ENCODE results near the gene TBC1D5. TPM values are rescaled to one million over a fixed set of nuclear protein-coding genes. Genes with fewer than 3 reads are reported as not detected.

The TBC1D5 gene
- total RNA-seq, 1 experiment from 2014 or later = 33.9 TPM

DNA sequence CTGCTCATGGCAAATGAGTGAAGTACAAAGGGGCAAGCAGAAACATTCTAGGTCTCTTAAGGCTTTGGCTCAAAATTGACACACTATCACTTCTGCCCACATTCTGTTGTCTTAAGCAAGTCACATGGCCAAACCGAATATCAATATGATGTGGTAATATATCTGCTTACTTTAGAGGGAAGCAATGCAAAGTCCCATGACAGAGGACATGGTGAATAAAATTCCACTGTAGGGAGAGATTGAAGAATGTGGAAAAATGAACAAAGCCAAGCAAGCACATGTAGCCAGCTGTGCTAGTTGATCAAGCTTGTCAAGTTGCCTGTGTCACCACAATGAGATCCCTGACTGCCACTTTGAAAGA is 11.2 kb upstream of the TBC1D5 start:
- no peaks in the 10 kb centered on the region for H3K36me3 ChIP-seq (ENCODE audit: control insufficient read depth in 1 of 2, insufficient read depth in 2 of 2, low read length in 2 of 2)
- H3K9me3 ChIP-seq (ENCODE audit: control insufficient read depth in 1 of 2, insufficient read depth in 1 of 2, low read depth in 1 of 2, low read length in 2 of 2) = no peaks in the 10 kb centered on the region
- H3K4me3 ChIP-seq (replicated peaks in 1 of 2; ENCODE audit: low read depth in 1 of 2, low read length in 2 of 2) = no peak overlapping the region
- H3K27me3 ChIP-seq (ENCODE audit: insufficient read depth, low read length) = no peaks in the 10 kb centered on the region
- BruUV-seq (replicated peaks) = no TSS peak
- H3K79me2 ChIP-seq (ENCODE audit: insufficient read depth, low read length) = no peaks in the 10 kb centered on the region
- H4K20me1 ChIP-seq (ENCODE audit: insufficient read depth) = no peaks in the 10 kb centered on the region
- TF ChIP-seq, protein P1, sequence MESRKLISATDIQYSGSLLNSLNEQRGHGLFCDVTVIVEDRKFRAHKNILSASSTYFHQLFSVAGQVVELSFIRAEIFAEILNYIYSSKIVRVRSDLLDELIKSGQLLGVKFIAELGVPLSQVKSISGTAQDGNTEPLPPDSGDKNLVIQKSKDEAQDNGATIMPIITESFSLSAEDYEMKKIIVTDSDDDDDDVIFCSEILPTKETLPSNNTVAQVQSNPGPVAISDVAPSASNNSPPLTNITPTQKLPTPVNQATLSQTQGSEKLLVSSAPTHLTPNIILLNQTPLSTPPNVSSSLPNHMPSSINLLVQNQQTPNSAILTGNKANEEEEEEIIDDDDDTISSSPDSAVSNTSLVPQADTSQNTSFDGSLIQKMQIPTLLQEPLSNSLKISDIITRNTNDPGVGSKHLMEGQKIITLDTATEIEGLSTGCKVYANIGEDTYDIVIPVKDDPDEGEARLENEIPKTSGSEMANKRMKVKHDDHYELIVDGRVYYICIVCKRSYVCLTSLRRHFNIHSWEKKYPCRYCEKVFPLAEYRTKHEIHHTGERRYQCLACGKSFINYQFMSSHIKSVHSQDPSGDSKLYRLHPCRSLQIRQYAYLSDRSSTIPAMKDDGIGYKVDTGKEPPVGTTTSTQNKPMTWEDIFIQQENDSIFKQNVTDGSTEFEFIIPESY (IDR thresholded peaks at IDR 0.05; ENCODE audit: extremely low read depth, insufficient replicate concordance, low read length) = no peak
- TF ChIP-seq RAD21 (IDR thresholded peaks at IDR 0.05; ENCODE audit: low read depth) (no peak), ELF1 (IDR thresholded peaks at IDR 0.05; ENCODE audit: borderline replicate concordance, low read depth) (no peak), SRF (IDR thresholded peaks at IDR 0.05; ENCODE audit: low read depth) (no peak), CBX3 (IDR thresholded peaks at IDR 0.05; ENCODE audit: low read depth) (no peak), CEBPB (IDR thresholded peaks at IDR 0.05; ENCODE audit: low read depth) (no peak), TCF7L2 (IDR thresholded peaks at IDR 0.05; ENCODE audit: borderline replicate concordance, extremely low read depth, insufficient read depth, insufficient read length) (no peak), JUND (IDR thresholded peaks at IDR 0.05) (no peak), POLR2A (IDR thresholded peaks at IDR 0.05; ENCODE audit: borderline replicate concordance, extremely low read depth, insufficient read depth, insufficient read length) (no peak), SP1 (IDR thresholded peaks at IDR 0.05; ENCODE audit: low read depth) (no peak), EZH2 (IDR thresholded peaks at IDR 0.05) (no peak), EZH2phosphoT487 (IDR thresholded peaks at IDR 0.05; ENCODE audit: borderline replicate concordance) (no peak), SIN3A (IDR thresholded peaks at IDR 0.05; ENCODE audit: low read depth) (no peak), ZNF274 (IDR thresholded peaks at IDR 0.05; ENCODE audit: low read depth, low read length) (no peak)
- TF ChIP-seq, protein P2, sequence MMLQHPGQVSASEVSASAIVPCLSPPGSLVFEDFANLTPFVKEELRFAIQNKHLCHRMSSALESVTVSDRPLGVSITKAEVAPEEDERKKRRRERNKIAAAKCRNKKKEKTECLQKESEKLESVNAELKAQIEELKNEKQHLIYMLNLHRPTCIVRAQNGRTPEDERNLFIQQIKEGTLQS (IDR thresholded peaks at IDR 0.05) = no peak
- TF ChIP-seq, protein P3, sequence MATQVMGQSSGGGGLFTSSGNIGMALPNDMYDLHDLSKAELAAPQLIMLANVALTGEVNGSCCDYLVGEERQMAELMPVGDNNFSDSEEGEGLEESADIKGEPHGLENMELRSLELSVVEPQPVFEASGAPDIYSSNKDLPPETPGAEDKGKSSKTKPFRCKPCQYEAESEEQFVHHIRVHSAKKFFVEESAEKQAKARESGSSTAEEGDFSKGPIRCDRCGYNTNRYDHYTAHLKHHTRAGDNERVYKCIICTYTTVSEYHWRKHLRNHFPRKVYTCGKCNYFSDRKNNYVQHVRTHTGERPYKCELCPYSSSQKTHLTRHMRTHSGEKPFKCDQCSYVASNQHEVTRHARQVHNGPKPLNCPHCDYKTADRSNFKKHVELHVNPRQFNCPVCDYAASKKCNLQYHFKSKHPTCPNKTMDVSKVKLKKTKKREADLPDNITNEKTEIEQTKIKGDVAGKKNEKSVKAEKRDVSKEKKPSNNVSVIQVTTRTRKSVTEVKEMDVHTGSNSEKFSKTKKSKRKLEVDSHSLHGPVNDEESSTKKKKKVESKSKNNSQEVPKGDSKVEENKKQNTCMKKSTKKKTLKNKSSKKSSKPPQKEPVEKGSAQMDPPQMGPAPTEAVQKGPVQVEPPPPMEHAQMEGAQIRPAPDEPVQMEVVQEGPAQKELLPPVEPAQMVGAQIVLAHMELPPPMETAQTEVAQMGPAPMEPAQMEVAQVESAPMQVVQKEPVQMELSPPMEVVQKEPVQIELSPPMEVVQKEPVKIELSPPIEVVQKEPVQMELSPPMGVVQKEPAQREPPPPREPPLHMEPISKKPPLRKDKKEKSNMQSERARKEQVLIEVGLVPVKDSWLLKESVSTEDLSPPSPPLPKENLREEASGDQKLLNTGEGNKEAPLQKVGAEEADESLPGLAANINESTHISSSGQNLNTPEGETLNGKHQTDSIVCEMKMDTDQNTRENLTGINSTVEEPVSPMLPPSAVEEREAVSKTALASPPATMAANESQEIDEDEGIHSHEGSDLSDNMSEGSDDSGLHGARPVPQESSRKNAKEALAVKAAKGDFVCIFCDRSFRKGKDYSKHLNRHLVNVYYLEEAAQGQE (IDR thresholded peaks at IDR 0.05; ENCODE audit: low read depth) = no peak
- TF ChIP-seq, protein P4, sequence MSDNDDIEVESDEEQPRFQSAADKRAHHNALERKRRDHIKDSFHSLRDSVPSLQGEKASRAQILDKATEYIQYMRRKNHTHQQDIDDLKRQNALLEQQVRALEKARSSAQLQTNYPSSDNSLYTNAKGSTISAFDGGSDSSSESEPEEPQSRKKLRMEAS (IDR thresholded peaks at IDR 0.05) = no peak
- no peak overlapping the region for H3K4me2 ChIP-seq (ENCODE audit: low read length)
- no peak for ATAC-seq
- H3K4me1 ChIP-seq (ENCODE audit: control insufficient read depth in 1 of 2, insufficient read depth in 2 of 2, low read length in 2 of 2) = no peaks in the 10 kb centered on the region
- no peak overlapping the region for H2AFZ ChIP-seq (ENCODE audit: low read depth, low read length, poor library complexity, severe bottlenecking)
- RAD21 ChIA-PET (ENCODE audit: low non-redundant PET in 1 of 2, low total read pairs in 2 of 2, uncharacterized antibody in 2 of 2, unreplicated experiment in 2 of 2) = no interaction called here
- no peaks in the 10 kb centered on the region for H3K9me2 ChIP-seq (ENCODE audit: insufficient read depth)
- DNase-seq (ENCODE audit: low read depth, low spot score) = no peak
- intact Hi-C loops (cut with micrococcal nuclease) = no loop called here
- CTCF ChIA-PET = no interaction called here
- H3K27ac ChIP-seq (ENCODE audit: low read depth, low read length) = no peak overlapping the region
- POLR2A ChIA-PET = no interaction called here
- no peak overlapping the region for H3K9ac ChIP-seq (ENCODE audit: low read length)

All from HCT116 (cell line).